GM23248 (cell line): Measurements from ENCODE around the gene NIN.

Source experiments
- EZH2 ChIP-seq: fragments of 200-600 bp; sonication (generic); IDR thresholded peaks from 2 replicates; pipeline ENCODE4 v1.6.1; 2018; ENCODE audit warnings: antibody characterized with exemption, mild to moderate bottlenecking; ENCODE audit not compliant: insufficient read depth, poor library complexity, severe bottlenecking
- EZH2phosphoT487 ChIP-seq: fragments of 200-600 bp; sonication (generic); IDR thresholded peaks from 2 replicates; pipeline ENCODE4 v1.6.1; 2018; ENCODE audit warnings: antibody characterized with exemption, moderate library complexity, mild to moderate bottlenecking, low read depth; ENCODE audit not compliant: insufficient read depth

DNA sequence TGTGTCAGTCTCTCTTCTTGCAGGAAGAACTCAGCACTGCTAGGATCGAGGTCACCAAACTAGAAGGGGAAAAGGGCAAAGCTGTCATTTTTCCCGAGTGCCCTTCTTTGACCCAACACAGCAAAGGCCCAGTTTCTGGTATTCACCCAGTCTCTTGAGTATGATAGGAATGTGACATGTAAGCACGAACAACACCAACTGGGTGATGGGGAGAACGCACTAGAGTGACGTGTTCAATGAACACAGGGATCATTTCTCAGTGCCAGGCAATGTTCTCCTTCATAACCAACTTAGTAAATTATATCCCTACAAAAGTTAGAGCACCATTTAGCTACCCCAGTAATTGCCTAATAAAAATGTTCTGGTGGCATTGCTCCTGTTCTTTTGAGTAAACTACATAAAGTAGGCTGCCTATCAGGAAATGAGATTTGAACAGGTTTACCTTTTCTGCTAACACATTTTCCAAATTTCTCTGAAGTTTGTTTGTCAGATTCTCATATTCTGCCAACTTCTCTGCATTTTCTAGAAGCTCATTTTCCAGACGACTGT, 64.5 kb downstream of the NIN start:
- no peak for TF ChIP-seq EZH2
- no peak for TF ChIP-seq EZH2phosphoT487
